ENCODE data around the gene NPL.

Gene NPL

GRCh38 chr1:182845379-182845778 is 55.8 kb downstream of the NPL start:
- Histone ChIP-seq H3K79me2 (ENCODE audit: insufficient read depth, low read length) (peaks cover 100% of the 10 kb centered on the region), H3K9ac (ENCODE audit: low read length) (no peak overlapping the region), H3K36me3 (ENCODE audit: low read length) (peaks cover 89% of the 10 kb centered on the region), H3K27me3 (ENCODE audit: low read length) (no peaks in the 10 kb centered on the region), H3K9me2 (replicated peaks; ENCODE audit: insufficient read depth, low read length) (no peaks in the 10 kb centered on the region), H3K4me2 (ENCODE audit: low read depth, low read length, poor library complexity, severe bottlenecking) (no peak overlapping the region), H2AFZ (ENCODE audit: low read depth, low read length, severe bottlenecking) (no peak overlapping the region), H3K4me3 (ENCODE audit: insufficient read depth, low read length, poor library complexity, severe bottlenecking) (no peak overlapping the region), H3K27ac (ENCODE audit: low read depth, low read length) (no peak overlapping the region), H3K9me3 (ENCODE audit: insufficient read depth, low read length) (no peaks in the 10 kb centered on the region), H3F3A (ENCODE audit: insufficient read depth) (peaks cover 22% of the 10 kb centered on the region), H4K20me1 (ENCODE audit: low read depth, low read length) (peaks cover 93% of the 10 kb centered on the region)
- TF ChIP-seq, protein P1, sequence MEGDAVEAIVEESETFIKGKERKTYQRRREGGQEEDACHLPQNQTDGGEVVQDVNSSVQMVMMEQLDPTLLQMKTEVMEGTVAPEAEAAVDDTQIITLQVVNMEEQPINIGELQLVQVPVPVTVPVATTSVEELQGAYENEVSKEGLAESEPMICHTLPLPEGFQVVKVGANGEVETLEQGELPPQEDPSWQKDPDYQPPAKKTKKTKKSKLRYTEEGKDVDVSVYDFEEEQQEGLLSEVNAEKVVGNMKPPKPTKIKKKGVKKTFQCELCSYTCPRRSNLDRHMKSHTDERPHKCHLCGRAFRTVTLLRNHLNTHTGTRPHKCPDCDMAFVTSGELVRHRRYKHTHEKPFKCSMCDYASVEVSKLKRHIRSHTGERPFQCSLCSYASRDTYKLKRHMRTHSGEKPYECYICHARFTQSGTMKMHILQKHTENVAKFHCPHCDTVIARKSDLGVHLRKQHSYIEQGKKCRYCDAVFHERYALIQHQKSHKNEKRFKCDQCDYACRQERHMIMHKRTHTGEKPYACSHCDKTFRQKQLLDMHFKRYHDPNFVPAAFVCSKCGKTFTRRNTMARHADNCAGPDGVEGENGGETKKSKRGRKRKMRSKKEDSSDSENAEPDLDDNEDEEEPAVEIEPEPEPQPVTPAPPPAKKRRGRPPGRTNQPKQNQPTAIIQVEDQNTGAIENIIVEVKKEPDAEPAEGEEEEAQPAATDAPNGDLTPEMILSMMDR (IDR thresholded peaks at IDR 0.05; ENCODE audit: insufficient read depth, low read length, poor library complexity, severe bottlenecking): no peak
- no peak for TF ChIP-seq EZH2phosphoT487 (conservative IDR thresholded peaks at IDR 0.05; ENCODE audit: low read length)

DNA sequence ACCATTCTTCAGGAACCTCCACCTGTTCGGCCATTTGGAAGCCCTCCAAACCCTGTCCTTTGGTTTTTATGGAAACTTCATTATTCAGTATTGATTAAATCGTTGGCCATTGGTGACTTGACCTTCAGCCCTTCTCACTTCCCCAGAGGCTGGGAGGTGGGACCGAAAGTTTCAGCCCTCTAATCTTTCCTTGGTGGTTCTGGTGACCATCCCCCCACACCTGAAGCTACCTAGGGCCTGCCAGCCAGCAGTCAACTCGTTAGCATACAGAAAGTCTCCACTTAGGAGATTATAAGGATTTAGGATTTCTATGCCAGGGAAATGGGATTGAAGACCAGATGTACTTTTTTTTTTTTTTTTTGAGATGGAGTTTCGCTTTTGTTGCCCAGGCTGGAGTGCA is 56.3 kb downstream of the NPL start:
- no peak for TF ChIP-seq EZH2phosphoT487 (conservative IDR thresholded peaks at IDR 0.05; ENCODE audit: low read length)
- TF ChIP-seq, protein P1 (IDR thresholded peaks at IDR 0.05; ENCODE audit: insufficient read depth, low read length, poor library complexity, severe bottlenecking): no peak
- Histone ChIP-seq H3K9me3 (ENCODE audit: insufficient read depth, low read length) (no peaks in the 10 kb centered on the region), H3K79me2 (ENCODE audit: insufficient read depth, low read length) (peaks cover 100% of the 10 kb centered on the region), H3K27ac (ENCODE audit: low read depth, low read length) (no peak overlapping the region), H4K20me1 (ENCODE audit: low read depth, low read length) (peaks cover 94% of the 10 kb centered on the region), H3K4me2 (ENCODE audit: low read depth, low read length, poor library complexity, severe bottlenecking) (no peak overlapping the region), H3K36me3 (ENCODE audit: low read length) (peaks cover 91% of the 10 kb centered on the region), H3F3A (ENCODE audit: insufficient read depth) (peaks cover 22% of the 10 kb centered on the region), H3K27me3 (ENCODE audit: low read length) (no peaks in the 10 kb centered on the region), H2AFZ (ENCODE audit: low read depth, low read length, severe bottlenecking) (no peak overlapping the region), H3K9me2 (replicated peaks; ENCODE audit: insufficient read depth, low read length) (no peaks in the 10 kb centered on the region), H3K9ac (ENCODE audit: low read length) (no peak overlapping the region), H3K4me3 (ENCODE audit: insufficient read depth, low read length, poor library complexity, severe bottlenecking) (no peak overlapping the region)

- no peaks in the 10 kb centered on the region for H3K27me3 ChIP-seq (ENCODE audit: low read length)
- H3K36me3 ChIP-seq (ENCODE audit: low read length): peaks cover 94% of the 10 kb centered on the region
- H3K4me2 ChIP-seq (ENCODE audit: low read depth, low read length, poor library complexity, severe bottlenecking): no peak overlapping the region
- peaks cover 100% of the 10 kb centered on the region for H3K79me2 ChIP-seq (ENCODE audit: insufficient read depth, low read length)
- H3K9me3 ChIP-seq (ENCODE audit: insufficient read depth, low read length): no peaks in the 10 kb centered on the region
- H2AFZ ChIP-seq (ENCODE audit: low read depth, low read length, severe bottlenecking): no peak overlapping the region
- H3K4me3 ChIP-seq (ENCODE audit: insufficient read depth, low read length, poor library complexity, severe bottlenecking): no peak overlapping the region
- no peak overlapping the region for H3K27ac ChIP-seq (ENCODE audit: low read depth, low read length)
- H4K20me1 ChIP-seq (ENCODE audit: low read depth, low read length): peaks cover 95% of the 10 kb centered on the region
- no peak overlapping the region for H3K9ac ChIP-seq (ENCODE audit: low read length)
- TF ChIP-seq, protein P1 (IDR thresholded peaks at IDR 0.05; ENCODE audit: insufficient read depth, low read length, poor library complexity, severe bottlenecking): no peak
- TF ChIP-seq EZH2phosphoT487 (conservative IDR thresholded peaks at IDR 0.05; ENCODE audit: low read length): no peak
- H3F3A ChIP-seq (ENCODE audit: insufficient read depth): peaks cover 29% of the 10 kb centered on the region
- no peaks in the 10 kb centered on the region for H3K9me2 ChIP-seq (replicated peaks; ENCODE audit: insufficient read depth, low read length)
These were observed 57.5 kb downstream of the NPL start for GRCh38 chr1:182847105-182847504.

All from SU-DHL-6 (cell line).